Measurements from ENCODE around the gene ENAH.

The ENAH gene

DNA sequence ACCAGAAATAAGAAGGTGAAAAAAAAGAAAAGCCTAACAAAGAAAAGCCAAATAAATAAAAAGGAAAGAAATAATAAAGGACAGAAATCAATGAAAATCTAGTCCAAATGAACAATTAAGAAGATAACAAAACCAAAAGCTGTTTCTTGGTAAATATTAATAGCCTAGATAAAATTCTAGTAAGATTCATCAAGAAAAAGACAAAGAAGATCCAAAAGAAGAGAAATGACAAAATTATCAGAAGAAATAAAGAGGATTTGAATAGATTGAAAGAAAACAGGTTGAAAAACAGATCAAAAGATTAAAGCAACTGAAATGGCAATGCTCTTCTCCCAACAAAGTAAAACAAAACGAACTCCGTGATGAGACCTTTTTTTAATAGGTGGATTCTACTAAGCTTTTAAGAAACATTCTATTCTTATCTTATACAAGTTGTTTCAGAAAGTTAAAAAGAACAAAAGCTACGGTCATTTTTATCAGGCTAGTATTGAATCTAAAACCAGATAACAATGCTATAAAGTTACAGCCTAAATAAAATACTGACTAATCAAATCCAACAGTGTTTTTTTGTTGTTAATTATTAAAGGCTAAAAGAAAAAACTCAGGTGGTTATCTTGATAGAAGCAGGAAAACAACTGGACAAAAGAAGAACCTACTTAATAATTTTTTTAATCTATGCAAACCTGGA is 50.9 kb downstream of the ENAH start:
- no peak for DNase-seq

DNA sequence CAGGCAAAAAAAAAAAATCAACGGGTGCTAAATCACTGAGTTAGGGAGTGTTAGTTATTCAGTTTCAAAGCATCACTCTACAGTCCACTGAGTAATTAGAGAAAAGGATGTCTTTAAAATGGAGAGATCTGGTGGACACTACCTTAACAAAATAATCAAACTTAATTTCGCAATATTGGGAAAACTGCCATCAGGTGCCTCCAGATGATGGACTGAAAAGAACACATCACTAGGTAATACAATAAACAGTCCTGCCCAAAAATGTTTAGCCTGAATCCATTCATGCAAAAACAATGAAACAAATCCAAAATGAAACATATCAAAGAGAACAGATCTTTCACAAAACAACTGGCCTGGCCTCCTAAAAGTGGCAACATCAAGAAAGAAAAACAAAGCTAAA is 54.1 kb downstream of the ENAH start:
- no peak for DNase-seq

- no peak for DNase-seq
These were observed 54.9 kb downstream of the ENAH start for GRCh38 chr1:225597926-225598575.

- no peak for DNase-seq
These were observed 56.2 kb downstream of the ENAH start for GRCh38 chr1:225596736-225597135.

DNA sequence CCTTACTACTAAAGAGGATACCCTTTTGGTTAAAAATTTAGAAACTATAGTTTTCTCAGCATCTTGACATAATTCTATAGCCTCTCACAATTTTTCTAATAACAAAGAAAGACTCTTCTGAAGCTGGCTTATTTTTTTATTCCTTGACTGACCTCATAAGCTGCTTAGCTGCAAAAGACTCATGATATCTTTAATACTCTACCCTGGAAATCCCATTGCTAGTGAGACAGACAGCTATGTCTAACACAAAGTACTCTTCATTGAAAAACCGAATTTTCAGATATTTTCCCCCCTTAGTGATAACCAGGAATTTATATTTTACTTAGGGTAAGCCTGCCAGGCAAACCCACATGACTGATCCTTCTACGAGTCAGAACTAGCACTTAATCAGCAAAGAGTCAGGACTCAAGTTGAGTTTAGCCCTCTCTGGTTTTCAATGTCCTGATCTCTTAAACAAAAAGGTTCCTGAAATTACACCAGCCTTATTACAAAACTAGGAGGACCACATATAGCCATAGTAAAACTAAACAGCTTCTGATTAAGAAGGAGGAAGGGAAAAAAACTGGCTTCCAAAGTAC is 56.9 kb downstream of the ENAH start:
- no peak for DNase-seq

DNA sequence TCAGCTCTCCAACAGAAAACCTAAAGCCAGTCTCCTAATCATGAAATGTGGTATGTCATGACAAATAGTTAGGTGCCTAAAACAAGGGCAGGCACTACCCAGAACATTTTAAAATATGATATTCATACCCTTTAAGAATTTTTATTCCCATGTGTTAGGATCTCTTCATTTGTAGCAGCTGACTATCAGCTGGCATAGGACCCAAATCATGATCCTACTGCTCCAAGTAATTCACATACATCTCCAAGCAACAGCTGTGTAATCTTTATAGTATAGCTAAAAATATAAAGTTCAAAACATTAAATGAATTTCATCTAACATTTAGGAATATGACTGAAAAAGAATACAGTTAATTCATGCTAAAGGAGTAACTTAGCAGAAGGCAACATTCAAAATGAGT is 57.5 kb downstream of the ENAH start:
- DNase-seq = no peak

- no peak for DNase-seq
These were observed 59.5 kb downstream of the ENAH start for GRCh38 chr1:225593414-225593813.

DNA sequence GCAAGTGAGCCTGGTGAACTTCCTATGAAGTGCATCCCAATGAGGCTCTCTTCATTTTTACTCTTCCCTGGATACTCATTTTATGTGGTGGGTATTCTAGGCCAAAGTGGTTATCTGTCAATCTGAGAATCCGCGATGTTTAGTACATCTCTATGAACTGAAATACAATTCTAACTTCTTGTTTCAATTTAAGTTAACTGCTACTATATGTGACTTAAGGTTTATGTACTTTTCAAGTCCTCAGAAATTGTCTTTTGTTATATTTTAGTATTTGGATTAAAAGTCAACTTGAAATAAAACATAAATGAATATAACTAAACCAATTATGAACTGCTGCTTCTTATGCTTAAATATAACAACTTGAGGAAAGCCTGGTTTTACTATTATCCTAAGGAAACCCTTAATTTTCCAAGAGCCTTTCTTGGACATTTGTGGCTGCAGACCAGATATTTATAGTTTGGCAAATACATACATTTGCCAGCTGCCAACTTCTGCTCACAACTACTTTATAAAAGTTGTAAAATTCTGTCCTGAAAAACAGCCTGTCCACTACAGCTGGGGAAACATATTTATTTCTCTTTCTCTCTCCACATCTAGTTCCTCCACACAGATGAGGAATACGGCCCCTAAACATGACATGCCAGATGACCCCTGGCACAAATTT is 60.4 kb downstream of the ENAH start:
- DNase-seq = no peak

DNA sequence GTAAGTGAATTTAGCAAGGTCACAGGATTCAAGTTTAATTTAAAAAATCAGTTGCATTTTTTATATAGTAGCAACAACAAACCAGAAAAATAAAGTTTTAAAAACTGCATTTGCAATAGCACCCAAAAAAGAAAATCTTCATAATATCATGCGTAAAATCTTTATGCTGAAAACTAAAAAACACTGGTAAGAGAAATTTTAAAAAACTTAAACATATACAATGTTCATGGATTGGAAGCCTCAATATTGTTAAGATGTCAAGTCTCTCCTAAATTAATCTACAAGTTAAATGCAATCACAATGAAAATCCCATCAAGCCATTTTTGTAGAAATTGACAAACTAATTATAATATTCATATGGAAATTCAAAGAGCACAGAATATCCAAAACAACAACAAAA is 65.6 kb downstream of the ENAH start:
- DNase-seq = no peak

- DNase-seq = no peak
These were observed 71.7 kb downstream of the ENAH start for GRCh38 chr1:225581186-225581585.

DNA sequence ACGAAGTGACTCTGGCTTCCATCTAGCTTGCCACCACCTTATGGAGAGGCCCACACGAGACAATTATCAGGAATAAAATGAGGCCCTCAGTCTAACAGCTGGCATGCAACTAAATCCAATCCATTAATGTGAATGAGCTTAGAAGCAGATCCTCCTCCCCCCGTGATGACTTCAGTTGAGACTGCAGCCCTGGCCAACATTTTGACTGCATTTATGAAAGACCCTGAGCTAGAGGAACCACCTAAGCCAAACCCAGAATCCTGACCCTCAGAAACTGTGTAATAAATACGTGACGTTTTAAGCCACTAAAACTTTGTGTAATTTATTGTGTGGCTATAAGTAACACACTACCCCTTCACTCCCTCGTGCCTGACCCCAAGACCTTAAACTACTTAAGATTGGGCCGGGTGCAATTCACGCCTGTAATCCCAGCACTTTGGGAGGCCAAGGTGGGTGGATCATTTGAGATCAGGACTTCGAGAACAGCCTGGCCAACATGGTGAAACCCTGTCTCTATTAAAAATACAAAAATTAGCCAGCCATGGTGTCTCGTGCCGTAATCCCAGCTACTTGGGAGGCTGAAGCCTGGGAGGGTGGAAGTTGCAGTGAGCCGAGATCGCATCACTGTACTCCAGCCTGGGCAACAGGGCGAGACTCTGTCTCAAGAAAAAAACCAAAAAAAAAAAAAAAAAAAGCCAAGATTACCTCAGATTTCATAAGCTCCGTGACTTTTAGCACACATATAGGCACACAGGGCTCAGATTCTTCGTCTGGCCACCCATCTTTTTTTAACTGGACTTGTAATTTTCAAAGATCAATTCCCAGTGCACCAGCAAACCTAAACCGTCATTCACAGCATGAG is 72.5 kb downstream of the ENAH start:
- DNase-seq = no peak

DNA sequence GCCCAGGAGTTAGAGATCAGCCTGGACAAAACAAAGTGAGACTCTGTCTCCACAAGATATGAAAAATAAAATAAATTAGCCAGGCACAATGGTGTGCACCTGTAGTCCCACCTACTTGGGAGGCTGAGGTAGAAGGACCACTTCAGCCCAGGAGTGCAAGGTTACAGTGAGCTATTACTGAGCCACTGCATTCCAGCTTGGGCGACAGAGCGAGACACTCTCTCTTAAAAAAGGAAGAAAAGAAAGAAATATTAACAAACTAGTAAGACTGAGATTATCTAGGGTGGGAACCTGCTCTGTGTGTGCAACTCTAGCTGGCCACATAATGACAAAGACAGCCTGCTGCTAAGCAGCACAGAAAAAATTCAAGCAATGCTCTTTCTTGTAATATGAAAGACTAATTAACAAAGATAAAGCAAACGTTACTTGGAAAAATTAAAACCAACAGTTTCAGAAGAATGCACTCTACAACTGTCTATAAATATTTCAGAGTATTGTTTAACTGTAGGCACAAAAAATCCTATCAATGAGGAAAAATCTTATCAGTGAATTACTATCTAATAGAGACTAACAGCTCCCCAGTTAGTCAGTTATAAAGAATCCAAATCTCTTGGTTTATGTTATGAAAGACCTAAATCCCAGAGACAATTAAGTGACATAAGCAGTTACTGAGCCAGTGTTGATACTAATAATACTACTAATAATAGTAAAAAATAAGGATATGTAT is 74.5 kb downstream of the ENAH start:
- no peak for DNase-seq

DNA sequence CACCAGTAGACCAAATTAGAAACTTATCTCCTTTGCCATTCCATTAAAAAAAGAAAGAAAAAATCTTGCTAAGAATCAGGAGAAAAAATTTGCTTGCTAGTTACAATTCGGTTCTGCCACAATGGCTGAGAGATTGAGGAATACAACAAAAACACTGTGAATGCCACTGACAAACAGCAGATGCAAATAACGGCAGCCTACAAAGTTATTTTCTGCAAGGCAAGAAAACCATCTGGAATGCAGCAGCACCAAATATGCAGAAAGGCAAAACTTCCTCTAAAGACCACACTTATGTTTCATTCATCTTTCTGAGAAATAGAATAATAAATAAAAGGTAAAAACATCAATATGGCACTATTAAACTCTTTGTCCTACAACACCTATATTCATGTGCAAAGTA is 75.7 kb downstream of the ENAH start:
- no peak for DNase-seq

- DNase-seq = no peak
These were observed 79.7 kb downstream of the ENAH start for GRCh38 chr1:225573216-225573615.

- no peak for DNase-seq
These were observed 80.5 kb downstream of the ENAH start for GRCh38 chr1:225572422-225572821.

DNA sequence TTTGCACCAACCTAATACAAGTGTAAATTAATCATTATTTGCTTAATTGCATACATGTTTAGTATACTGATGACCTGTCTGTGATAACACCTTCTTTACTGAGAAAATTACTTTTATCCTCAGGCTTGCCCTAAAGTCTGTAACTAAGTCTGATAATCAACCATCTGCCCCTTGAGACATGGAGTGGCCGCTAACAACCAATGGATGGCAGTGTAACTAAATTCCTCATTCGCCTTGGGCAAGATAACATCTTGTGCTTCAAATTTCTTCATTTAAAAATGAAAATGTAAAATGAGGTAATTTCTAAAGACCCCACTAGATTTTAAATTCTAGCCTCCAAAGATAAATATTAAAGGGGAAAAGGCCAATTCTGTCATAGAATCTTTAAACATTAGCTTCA is 85.1 kb downstream of the ENAH start:
- no peak for DNase-seq

- DNase-seq = no peak
These were observed 87.1 kb downstream of the ENAH start for GRCh38 chr1:225565847-225566246.

- DNase-seq = no peak
These were observed 91.2 kb downstream of the ENAH start for GRCh38 chr1:225561675-225562074.

- no peak for DNase-seq
These were observed 93.0 kb downstream of the ENAH start for GRCh38 chr1:225559902-225560301.

DNA sequence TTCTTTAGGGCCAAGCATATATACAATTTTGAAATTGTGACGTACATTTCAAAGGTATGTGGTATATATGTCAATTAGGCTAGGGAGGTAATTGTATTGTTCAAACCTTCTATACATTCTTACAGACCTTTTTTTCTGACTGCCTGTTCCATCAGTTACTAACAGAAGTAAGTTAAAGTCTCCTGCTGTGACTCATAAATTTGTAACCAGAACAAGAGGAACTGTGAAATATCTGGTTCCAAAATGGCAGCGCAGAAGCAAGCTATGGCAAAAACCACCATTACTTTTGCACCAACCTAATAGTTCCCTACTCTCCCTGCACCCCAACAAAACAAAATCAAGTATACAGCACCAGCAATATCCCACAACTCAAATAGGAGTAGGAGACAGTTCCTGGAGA is 93.6 kb downstream of the ENAH start:
- no peak for DNase-seq

GRCh38 chr1:225556694-225557093 is 96.2 kb downstream of the ENAH start:
- DNase-seq = no peak

- DNase-seq = no peak
These were observed 97.1 kb downstream of the ENAH start for GRCh38 chr1:225555821-225556220.
